ENCODE results near the gene RARRES2. TPM values are rescaled to one million over a fixed set of nuclear protein-coding genes. Genes with fewer than 3 reads are reported as not detected.
"Not testable (repeated sequence)": the region's sequence is repeated elsewhere in the genome, so short reads cannot be mapped to it uniquely, and the experiment has no call there.

Gene RARRES2
- total RNA-seq, 1 experiment from 2014 or later: 60.9 TPM

DNA sequence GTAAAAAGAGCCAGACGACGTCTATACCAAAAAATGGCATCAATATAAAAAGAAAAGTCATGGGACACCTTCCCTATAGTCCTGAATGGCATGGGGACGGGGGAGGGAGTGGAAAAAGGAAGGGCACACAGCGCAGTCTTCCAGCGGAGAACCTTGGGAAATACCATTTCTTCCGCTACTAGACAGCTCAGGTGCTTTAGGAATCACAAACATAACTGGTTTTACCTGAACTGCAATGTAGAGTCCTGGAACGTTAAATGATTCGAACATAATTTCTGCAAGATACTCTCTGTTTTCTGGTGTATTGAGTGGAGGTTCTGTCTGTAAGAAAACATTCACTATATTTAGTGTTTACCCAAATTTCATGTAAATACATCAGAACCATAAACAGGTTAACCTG is 46.4 kb downstream of the RARRES2 start:
- not testable (repeated sequence) for H4K20me1 ChIP-seq (ENCODE audit: control insufficient read depth, insufficient read depth, insufficient read length); H3K18ac ChIP-seq (ENCODE audit: insufficient read length, low read depth, low read length); H3K4me1 ChIP-seq (ENCODE audit: insufficient read depth, low read length); H3K27ac Mint-ChIP-seq; H4K91ac ChIP-seq (ENCODE audit: insufficient read length, low read depth, low read length); H3K4me1 Mint-ChIP-seq; H4K8ac ChIP-seq (replicated peaks; ENCODE audit: insufficient read length, low read depth, low read length); H2AFZ ChIP-seq (ENCODE audit: low read length); H3K4me2 ChIP-seq (ENCODE audit: insufficient read depth, insufficient read length, low read length); H3K56ac ChIP-seq (ENCODE audit: insufficient read length, low read depth, low read length); H3K4me3 Mint-ChIP-seq; H2AK5ac ChIP-seq (ENCODE audit: insufficient read length, low read length); H3K23ac ChIP-seq (ENCODE audit: insufficient read length, low read depth, low read length); DNase-seq; H3K79me2 ChIP-seq (ENCODE audit: insufficient read depth, low read length); H3K9ac ChIP-seq (ENCODE audit: extremely low read depth, insufficient read length, low read length); H2BK20ac ChIP-seq (ENCODE audit: low read depth, low read length, poor library complexity, severe bottlenecking); H3K14ac ChIP-seq (ENCODE audit: insufficient read depth, low read length); H3K36me3 Mint-ChIP-seq (ENCODE audit: insufficient read depth in 1 of 3, low read depth in 3 of 3); H2BK5ac ChIP-seq (ENCODE audit: insufficient read length, low read length); H2BK15ac ChIP-seq (ENCODE audit: low read depth, low read length); H3K27me3 Mint-ChIP-seq (ENCODE audit: low read depth); H3K9me3 Mint-ChIP-seq; H2BK120ac ChIP-seq (ENCODE audit: low read depth, low read length, poor library complexity, severe bottlenecking); H2BK12ac ChIP-seq (ENCODE audit: insufficient read length, low read depth, low read length); H3K27me3 ChIP-seq (ENCODE audit: insufficient read depth, low read length); H3K4ac ChIP-seq (ENCODE audit: low read depth, low read length); H3K79me1 ChIP-seq (ENCODE audit: insufficient read depth, low read depth, low read length, poor library complexity, severe bottlenecking); H3K27ac ChIP-seq (ENCODE audit: insufficient read length, low read depth, low read length); H4K5ac ChIP-seq (ENCODE audit: insufficient read length, low read depth, low read length); H3K9me3 ChIP-seq (ENCODE audit: control insufficient read depth, low read depth, low read length); H3T11ph ChIP-seq (ENCODE audit: low read length); H3K23me2 ChIP-seq (ENCODE audit: insufficient read length, low read depth, low read length, poor library complexity, severe bottlenecking)
- no CpG with 5 or more reads among the region's 8 CpGs for WGBS (ENCODE audit: extremely low coverage, insufficient read length, low lambda C conversion rate)

- not testable (repeated sequence) for H2AFZ ChIP-seq (ENCODE audit: low read length)
Measured at GRCh38 chr7:150290317-150290716, 51.1 kb downstream of the RARRES2 start.

More at GRCh38 chr7:150290317-150290716, 51.1 kb downstream of the RARRES2 start:
- not testable (repeated sequence) for H2BK12ac ChIP-seq (ENCODE audit: insufficient read length, low read depth, low read length); H3K9me3 ChIP-seq (ENCODE audit: control insufficient read depth, low read depth, low read length); H2BK120ac ChIP-seq (ENCODE audit: low read depth, low read length, poor library complexity, severe bottlenecking); H3K9ac ChIP-seq (ENCODE audit: extremely low read depth, insufficient read length, low read length); H3K27ac Mint-ChIP-seq; H2AK5ac ChIP-seq (ENCODE audit: insufficient read length, low read length); H3K4me2 ChIP-seq (ENCODE audit: insufficient read depth, insufficient read length, low read length); H4K91ac ChIP-seq (ENCODE audit: insufficient read length, low read depth, low read length); H3K79me1 ChIP-seq (ENCODE audit: insufficient read depth, low read depth, low read length, poor library complexity, severe bottlenecking); H3K4me1 ChIP-seq (ENCODE audit: insufficient read depth, low read length); H3K18ac ChIP-seq (ENCODE audit: insufficient read length, low read depth, low read length); DNase-seq; H3K27ac ChIP-seq (ENCODE audit: insufficient read length, low read depth, low read length); H3K36me3 Mint-ChIP-seq (ENCODE audit: insufficient read depth in 1 of 3, low read depth in 3 of 3); H3K4ac ChIP-seq (ENCODE audit: low read depth, low read length); H3K56ac ChIP-seq (ENCODE audit: insufficient read length, low read depth, low read length); H3K79me2 ChIP-seq (ENCODE audit: insufficient read depth, low read length); H3K23me2 ChIP-seq (ENCODE audit: insufficient read length, low read depth, low read length, poor library complexity, severe bottlenecking); H3T11ph ChIP-seq (ENCODE audit: low read length); H3K14ac ChIP-seq (ENCODE audit: insufficient read depth, low read length); H3K23ac ChIP-seq (ENCODE audit: insufficient read length, low read depth, low read length); H2BK20ac ChIP-seq (ENCODE audit: low read depth, low read length, poor library complexity, severe bottlenecking); H3K4me3 Mint-ChIP-seq; H4K20me1 ChIP-seq (ENCODE audit: control insufficient read depth, insufficient read depth, insufficient read length); H4K5ac ChIP-seq (ENCODE audit: insufficient read length, low read depth, low read length); H3K27me3 ChIP-seq (ENCODE audit: insufficient read depth, low read length); H3K9me3 Mint-ChIP-seq; H2BK5ac ChIP-seq (ENCODE audit: insufficient read length, low read length); H2BK15ac ChIP-seq (ENCODE audit: low read depth, low read length); H4K8ac ChIP-seq (replicated peaks; ENCODE audit: insufficient read length, low read depth, low read length)
- WGBS (ENCODE audit: extremely low coverage, insufficient read length, low lambda C conversion rate): no CpG with 5 or more reads among the region's 6 CpGs
- peaks cover 8 to 16% of the 10 kb centered on the region in 2 experiments for H3K4me1 Mint-ChIP-seq
- peaks cover 15% of the 10 kb centered on the region for H3K27me3 Mint-ChIP-seq (ENCODE audit: low read depth)
